ENCODE measurements around the gene COL9A2. TPM values are rescaled to one million over a fixed set of nuclear protein-coding genes. Genes with fewer than 3 reads are reported as not detected.

Gene COL9A2
- total RNA-seq, 1 donor, result 0.86 TPM

- no peak overlapping the region for H3K4me3 ChIP-seq (ENCODE audit: low read depth, low read length)
- no peak for TF ChIP-seq CTCF (IDR thresholded peaks at IDR 0.05; ENCODE audit: insufficient read depth, low read depth, low read length)
- DNase-seq (ENCODE audit: low read depth), result no peak
Observed at GRCh38 chr1:40318970-40319621, 2.0 kb upstream of the COL9A2 start.

- no peak for DNase-seq (ENCODE audit: low read depth)
- TF ChIP-seq CTCF (IDR thresholded peaks at IDR 0.05; ENCODE audit: insufficient read depth, low read depth, low read length), result no peak
- H3K4me3 ChIP-seq (ENCODE audit: low read depth, low read length), result no peak overlapping the region
Observed at GRCh38 chr1:40318476-40318875, 1.4 kb upstream of the COL9A2 start.

GRCh38 chr1:40317394-40318074, 448 bp upstream of the COL9A2 start:
- DNase-seq (ENCODE audit: low read depth), result no peak
- no peak overlapping the region for H3K4me3 ChIP-seq (ENCODE audit: low read depth, low read length)
- TF ChIP-seq CTCF (IDR thresholded peaks at IDR 0.05; ENCODE audit: insufficient read depth, low read depth, low read length), result no peak

- no peak for TF ChIP-seq CTCF (IDR thresholded peaks at IDR 0.05; ENCODE audit: insufficient read depth, low read depth, low read length)
- H3K4me3 ChIP-seq (ENCODE audit: low read depth, low read length), result peak overlapping the region; percentile 46
- peak; percentile 9 for DNase-seq (ENCODE audit: low read depth)
Observed at GRCh38 chr1:40315795-40316594, 1.1 kb downstream of the COL9A2 start.

GRCh38 chr1:40315239-40315794, 1.8 kb downstream of the COL9A2 start:
- H3K4me3 ChIP-seq (ENCODE audit: low read depth, low read length), result peak overlapping the region; percentile 46
- peak; percentile 89 for TF ChIP-seq CTCF (IDR thresholded peaks at IDR 0.05; ENCODE audit: insufficient read depth, low read depth, low read length)
- DNase-seq (ENCODE audit: low read depth), result peak; percentile 90

GRCh38 chr1:40314721-40315238, 2.3 kb downstream of the COL9A2 start:
- TF ChIP-seq CTCF (IDR thresholded peaks at IDR 0.05; ENCODE audit: insufficient read depth, low read depth, low read length), result no peak
- no peak for DNase-seq (ENCODE audit: low read depth)
- H3K4me3 ChIP-seq (ENCODE audit: low read depth, low read length), result peak overlapping the region; percentile 32
